ENCODE measurements around the gene EHBP1.

The EHBP1 gene

GRCh38 chr2:62923242-62923641 is 217.7 kb downstream of the EHBP1 start:
- no peak overlapping the region for H3K4me2 ChIP-seq (ENCODE audit: low read length)
- H4K20me1 ChIP-seq (ENCODE audit: control insufficient read depth, insufficient read depth, low read depth, low read length) = no peaks in the 10 kb centered on the region
- no peaks in the 10 kb centered on the region for H3K9me3 ChIP-seq (ENCODE audit: control insufficient read depth, insufficient read depth, low read length)
- H3K27ac ChIP-seq (ENCODE audit: low read depth, low read length) = no peak overlapping the region
- no peaks in the 10 kb centered on the region for H3K4me1 ChIP-seq (ENCODE audit: control insufficient read depth, low read length)
- no peak overlapping the region for H3K4me3 ChIP-seq (ENCODE audit: low read length)
- no peaks in the 10 kb centered on the region for H3K27me3 ChIP-seq (ENCODE audit: control insufficient read depth, low read length)
- no peaks in the 10 kb centered on the region for H3K79me2 ChIP-seq (ENCODE audit: control insufficient read depth, low read length)
- no peaks in the 10 kb centered on the region for H3K9me2 ChIP-seq (replicated peaks; ENCODE audit: control insufficient read depth, low read length)
- H3K36me3 ChIP-seq (ENCODE audit: control insufficient read depth, low read length) = no peaks in the 10 kb centered on the region
- no peaks in the 10 kb centered on the region for H3F3A ChIP-seq (ENCODE audit: control insufficient read depth, insufficient read depth)
- TF ChIP-seq CTCF (IDR thresholded peaks at IDR 0.05; ENCODE audit: low read depth, low read length, poor library complexity, severe bottlenecking) = no peak

GRCh38 chr2:62923881-62924280 is 218.4 kb downstream of the EHBP1 start:
- Histone ChIP-seq H3K27ac (ENCODE audit: low read depth, low read length) (no peak overlapping the region), H3K4me3 (ENCODE audit: low read length) (no peak overlapping the region), H4K20me1 (ENCODE audit: control insufficient read depth, insufficient read depth, low read depth, low read length) (no peaks in the 10 kb centered on the region), H3K4me1 (ENCODE audit: control insufficient read depth, low read length) (no peaks in the 10 kb centered on the region), H3K36me3 (ENCODE audit: control insufficient read depth, low read length) (no peaks in the 10 kb centered on the region), H3K9me3 (ENCODE audit: control insufficient read depth, insufficient read depth, low read length) (no peaks in the 10 kb centered on the region), H3K4me2 (ENCODE audit: low read length) (no peak overlapping the region), H3F3A (ENCODE audit: control insufficient read depth, insufficient read depth) (no peaks in the 10 kb centered on the region), H3K27me3 (ENCODE audit: control insufficient read depth, low read length) (no peaks in the 10 kb centered on the region), H3K9me2 (replicated peaks; ENCODE audit: control insufficient read depth, low read length) (no peaks in the 10 kb centered on the region), H3K79me2 (ENCODE audit: control insufficient read depth, low read length) (no peaks in the 10 kb centered on the region)
- TF ChIP-seq CTCF (IDR thresholded peaks at IDR 0.05; ENCODE audit: low read depth, low read length, poor library complexity, severe bottlenecking) (no peak), EZH2phosphoT487 (IDR thresholded peaks at IDR 0.05; ENCODE audit: borderline replicate concordance, low read length) (no peak)

- H3K4me1 ChIP-seq (ENCODE audit: control insufficient read depth, low read length) = no peaks in the 10 kb centered on the region
- no peak for TF ChIP-seq CTCF (IDR thresholded peaks at IDR 0.05; ENCODE audit: low read depth, low read length, poor library complexity, severe bottlenecking)
- no peak for TF ChIP-seq EZH2phosphoT487 (IDR thresholded peaks at IDR 0.05; ENCODE audit: borderline replicate concordance, low read length)
Measured at GRCh38 chr2:62928015-62928414, 222.5 kb downstream of the EHBP1 start.

GRCh38 chr2:62931536-62931935 is 226.0 kb downstream of the EHBP1 start:
- TF ChIP-seq CTCF (IDR thresholded peaks at IDR 0.05; ENCODE audit: low read depth, low read length, poor library complexity, severe bottlenecking) (no peak), EZH2phosphoT487 (IDR thresholded peaks at IDR 0.05; ENCODE audit: borderline replicate concordance, low read length) (no peak)
- no peaks in the 10 kb centered on the region for H3K9me2 ChIP-seq (replicated peaks; ENCODE audit: control insufficient read depth, low read length)
- no peak overlapping the region for H3K27ac ChIP-seq (ENCODE audit: low read depth, low read length)
- no peaks in the 10 kb centered on the region for H3K79me2 ChIP-seq (ENCODE audit: control insufficient read depth, low read length)
- H4K20me1 ChIP-seq (ENCODE audit: control insufficient read depth, insufficient read depth, low read depth, low read length) = no peaks in the 10 kb centered on the region
- H3F3A ChIP-seq (ENCODE audit: control insufficient read depth, insufficient read depth) = no peaks in the 10 kb centered on the region
- H3K27me3 ChIP-seq (ENCODE audit: control insufficient read depth, low read length) = no peaks in the 10 kb centered on the region
- no peak overlapping the region for H3K4me2 ChIP-seq (ENCODE audit: low read length)
- no peaks in the 10 kb centered on the region for H3K36me3 ChIP-seq (ENCODE audit: control insufficient read depth, low read length)
- H3K9me3 ChIP-seq (ENCODE audit: control insufficient read depth, insufficient read depth, low read length) = no peaks in the 10 kb centered on the region
- H3K4me3 ChIP-seq (ENCODE audit: low read length) = no peak overlapping the region
- no peaks in the 10 kb centered on the region for H3K4me1 ChIP-seq (ENCODE audit: control insufficient read depth, low read length)

More at GRCh38 chr2:62928015-62928414, 222.5 kb downstream of the EHBP1 start:
- Histone ChIP-seq H3K36me3 (ENCODE audit: control insufficient read depth, low read length) (no peaks in the 10 kb centered on the region), H3K9me3 (ENCODE audit: control insufficient read depth, insufficient read depth, low read length) (no peaks in the 10 kb centered on the region), H3F3A (ENCODE audit: control insufficient read depth, insufficient read depth) (no peaks in the 10 kb centered on the region), H3K79me2 (ENCODE audit: control insufficient read depth, low read length) (no peaks in the 10 kb centered on the region), H3K4me2 (ENCODE audit: low read length) (no peak overlapping the region), H3K27ac (ENCODE audit: low read depth, low read length) (no peak overlapping the region), H3K9me2 (replicated peaks; ENCODE audit: control insufficient read depth, low read length) (no peaks in the 10 kb centered on the region), H3K4me3 (ENCODE audit: low read length) (no peak overlapping the region), H4K20me1 (ENCODE audit: control insufficient read depth, insufficient read depth, low read depth, low read length) (no peaks in the 10 kb centered on the region), H3K27me3 (ENCODE audit: control insufficient read depth, low read length) (no peaks in the 10 kb centered on the region)
